Panc1 (cell line): ENCODE measurements around the gene RGS6. TPM values are rescaled to one million over a fixed set of nuclear protein-coding genes. Genes with fewer than 3 reads are reported as not detected.

ENCODE experiments used
- ATAC-seq: fragments of 200-7000 bp; cut with Tn5 transposase; 2 replicates; pipeline ENCODE4 v1.9.1; 2020; ENCODE audit warnings: mild to moderate bottlenecking, moderate library complexity
- BruUV-seq: library from RNA; stranded (reverse); fragments of 400-500 nt; replicated peaks from 2 replicates; lab custom pipeline; 2021; lab: Mats Ljungman, UMichigan
- CTCF ChIA-PET: fragments of 300-600 bp; sonication (Branson Sonifier 250); formaldehyde crosslinking; loops from one replicate; lab custom pipeline; 2022; ENCODE audit warnings: antibody characterized with exemption; lab: Charles Lee
- POLR2A ChIA-PET: fragments of 300-600 bp; sonication (Branson Sonifier 250); formaldehyde crosslinking; loops from one replicate; lab custom pipeline; 2022; ENCODE audit warnings: antibody characterized with exemption; lab: Charles Lee
- DNase-seq: peaks from one replicate; pipeline ENCODE4 v3.0.0-alpha.2; 2010; ENCODE audit warnings: low read depth, low spot score
- H3K27ac ChIP-seq: 2 replicates; pipeline ENCODE4 v1.5.1; 2011; ENCODE audit warnings: mild to moderate bottlenecking, low read length, inconsistent platforms
- H3K27me3 ChIP-seq: fragments of 200-500 bp; sonication (Bioruptor generic); 2 replicates; pipeline ENCODE4 v1.6.0; 2014; ENCODE audit warnings: low read length, inconsistent platforms; ENCODE audit not compliant: control insufficient read depth, insufficient read depth
- H3K36me3 ChIP-seq: fragments of 200-500 bp; sonication (Bioruptor generic); 2 replicates; pipeline ENCODE4 v1.5.1; 2014; ENCODE audit warnings: inconsistent platforms, mild to moderate bottlenecking, low read length, moderate library complexity; ENCODE audit not compliant: control insufficient read depth, insufficient read depth
- H3K4me1 ChIP-seq: 2 replicates; pipeline ENCODE4 v1.5.1; 2011; ENCODE audit warnings: inconsistent platforms, mild to moderate bottlenecking, low read length, moderate library complexity; ENCODE audit not compliant: control insufficient read depth, insufficient read depth
- H3K4me3 ChIP-seq, 2 experiments: 2 replicates each; pipeline ENCODE4 v1.5.1; 2011 to 2012; ENCODE audit warnings: low read depth in 2 of 2, low read length in 2 of 2, mild to moderate bottlenecking in 2 of 2, inconsistent platforms in 1 of 2, moderate library complexity in 1 of 2
- H3K9me3 ChIP-seq: fragments of 200-500 bp; sonication (Bioruptor generic); 2 replicates; pipeline ENCODE4 v1.5.1; 2014; ENCODE audit warnings: low read depth, mild to moderate bottlenecking, inconsistent platforms, low read length, moderate library complexity; ENCODE audit not compliant: control insufficient read depth, insufficient read depth
- CTCF ChIP-seq: fragments of 450-650 bp; IDR thresholded peaks from 2 replicates; pipeline ENCODE4 v1.5.1; 2017; ENCODE audit warnings: mild to moderate bottlenecking
- POLR2AphosphoS5 ChIP-seq: IDR thresholded peaks from 2 replicates; pipeline ENCODE4 v1.6.1; 2012; ENCODE audit warnings: mild to moderate bottlenecking, low read depth, low read length, moderate library complexity
- REST ChIP-seq, 2 experiments: IDR thresholded peaks; 2 replicates each; pipeline ENCODE4 v1.6.1; 2011 to 2012; ENCODE audit warnings: low read depth in 2 of 2, control low read depth in 1 of 2, low read length in 1 of 2, mild to moderate bottlenecking in 1 of 2, moderate library complexity in 1 of 2; ENCODE audit not compliant: insufficient read depth in 1 of 2
- SIN3A ChIP-seq: IDR thresholded peaks from 2 replicates; pipeline ENCODE4 v1.6.1; 2012; ENCODE audit warnings: low read depth, mild to moderate bottlenecking, low read length, moderate library complexity, borderline replicate concordance; ENCODE audit not compliant: insufficient read depth
- TCF7L2 ChIP-seq: IDR thresholded peaks from 2 replicates; pipeline ENCODE4 v1.6.1; 2011; ENCODE audit warnings: mild to moderate bottlenecking, low read depth, low read length, inconsistent platforms
- in situ Hi-C: cut with HindIII; loops from 2 replicates; pipeline ENCODE4 v1.10.0; 2016; ENCODE audit warnings: low sequenced_read_pairs, low pct_unique_long_range_greater_than_20kb
- intact Hi-C: fragments of 100-400 bp; cut with micrococcal nuclease; formaldehyde crosslinking; loops from one replicate; pipeline ENCODE4 v1.10.0; 2022; ENCODE audit not compliant: unreplicated experiment
- total RNA-seq: library from RNA; stranded (reverse); gene quantifications from one replicate; pipeline ENCODE4 v1.2.1, GENCODE V29; 2021; ENCODE audit not compliant: unreplicated experiment

Gene RGS6
- total RNA-seq, 1 experiment from 2014 or later, result not detected

DNA sequence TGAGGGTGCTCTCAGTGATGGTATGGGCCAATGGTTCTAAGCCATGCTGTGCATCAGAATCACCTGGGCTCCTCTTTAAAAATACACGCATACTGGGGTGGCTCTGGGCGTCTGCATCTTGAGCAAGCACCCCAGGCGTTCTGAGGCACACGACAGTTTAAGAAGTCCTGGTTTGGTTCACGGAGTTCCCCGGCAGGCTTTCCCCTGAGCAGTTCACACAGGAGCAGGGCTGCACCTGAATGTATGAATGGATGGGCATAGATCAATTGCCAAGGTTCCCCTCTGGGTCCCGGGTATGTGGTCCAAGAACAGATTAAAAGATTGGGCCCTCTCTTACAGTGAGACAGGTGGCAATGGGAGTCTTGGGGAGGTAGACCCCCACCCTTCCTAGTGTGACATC lies 566.4 kb downstream of the RGS6 start:
- TF ChIP-seq TCF7L2 (no peak), POLR2AphosphoS5 (no peak), SIN3A (no peak), CTCF (no peak), REST (IDR thresholded peaks at IDR 0.05; ENCODE audit: insufficient read depth in 1 of 2, low read depth in 2 of 2, low read length in 1 of 2) (no peak)
- no peak overlapping the region for H3K4me3 ChIP-seq
- ATAC-seq (no peak), DNase-seq (no peak)
- POLR2A ChIA-PET, result no interaction called here
- intact Hi-C loops (no loop called here), in situ Hi-C loops (no loop called here)
- H3K9me3 ChIP-seq, result no peaks in the 10 kb centered on the region
- H3K36me3 ChIP-seq, result no peaks in the 10 kb centered on the region
- CTCF ChIA-PET, result no interaction called here
- H3K4me1 ChIP-seq, result no peaks in the 10 kb centered on the region
- H3K27me3 ChIP-seq, result no peaks in the 10 kb centered on the region
- BruUV-seq, result no TSS peak
- H3K27ac ChIP-seq, result no peak overlapping the region

- Histone ChIP-seq H3K27ac (no peak overlapping the region), H3K4me3 (no peak overlapping the region), H3K9me3 (no peaks in the 10 kb centered on the region), H3K4me1 (no peaks in the 10 kb centered on the region), H3K36me3 (no peaks in the 10 kb centered on the region), H3K27me3 (no peaks in the 10 kb centered on the region)
- DNase-seq (no peak), ATAC-seq (no peak)
- TF ChIP-seq CTCF (no peak), REST (IDR thresholded peaks at IDR 0.05; ENCODE audit: insufficient read depth in 1 of 2, low read depth in 2 of 2, low read length in 1 of 2) (no peak), SIN3A (no peak), TCF7L2 (no peak), POLR2AphosphoS5 (no peak)
- ChIA-PET CTCF (no interaction called here), POLR2A (interaction anchor here (0.6 kb wide), 1 partner anchor 8 kb away, joined by 6 read pairs; no protein-coding TSS in a partner anchor)
- intact Hi-C loops (no loop called here), in situ Hi-C loops (no loop called here)
- no TSS peak for BruUV-seq
Measured at GRCh38 chr14:72499746-72500145, 567.5 kb downstream of the RGS6 start.
